ENCODE measurements around the gene LMO7. TPM values are rescaled to one million over a fixed set of nuclear protein-coding genes. Genes with fewer than 3 reads are reported as not detected.
A peak's percentile ranks its signal among the peaks of the same experiment; 100 is the strongest.

The LMO7 gene
- total and polyA plus RNA-seq, 11 donors: 195 to 573 (median 425) TPM

DNA sequence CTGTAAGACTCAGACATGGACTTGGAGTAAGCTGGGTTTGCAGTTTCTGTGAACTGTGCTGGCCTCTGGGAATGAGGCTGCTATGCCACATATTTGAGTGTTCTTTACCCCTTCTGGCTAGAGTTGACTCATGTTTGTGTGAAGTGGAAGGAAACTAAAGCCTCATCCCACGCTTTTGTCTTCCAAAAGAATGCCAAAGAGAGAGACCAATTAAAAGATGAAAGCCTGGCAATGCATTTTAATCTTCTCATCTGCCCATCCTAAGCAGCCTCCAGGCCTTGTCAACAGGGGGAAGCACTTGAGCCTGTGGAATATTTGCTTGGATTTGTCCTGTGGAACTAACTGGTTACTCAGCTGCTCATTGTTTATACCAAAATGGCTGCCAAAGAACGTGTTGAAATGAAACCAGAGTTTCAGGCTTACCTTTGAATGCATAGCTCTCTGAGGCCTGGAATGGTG is 49.1 kb downstream of the LMO7 start:
- Histone ChIP-seq H3K9me3 (peaks cover 0 to 11% (median 0%) of the 10 kb centered on the region in 12 donors), H3K36me3 (no peaks in the 10 kb centered on the region), H3K4me1 (no peaks in the 10 kb centered on the region), H3K4me3 (no peak overlapping the region), H3K27me3 (no peaks in the 10 kb centered on the region), H3K27ac (no peak overlapping the region)
- DNase-seq: no peak
- intact Hi-C loops (cut with DNase I): loop anchor here in 3 of 10 donors (5.0 to 10.0 kb wide), 3 partner anchors 790 to 1220 kb away; no protein-coding TSS in a partner anchor
- ATAC-seq: no peak
- WGBS, 4 donors: 62 to 93% (median 82%) methylated on average over 2 of the region's 2 CpGs
- no peak for TF ChIP-seq POLR2A (IDR thresholded peaks at IDR 0.05)

DNA sequence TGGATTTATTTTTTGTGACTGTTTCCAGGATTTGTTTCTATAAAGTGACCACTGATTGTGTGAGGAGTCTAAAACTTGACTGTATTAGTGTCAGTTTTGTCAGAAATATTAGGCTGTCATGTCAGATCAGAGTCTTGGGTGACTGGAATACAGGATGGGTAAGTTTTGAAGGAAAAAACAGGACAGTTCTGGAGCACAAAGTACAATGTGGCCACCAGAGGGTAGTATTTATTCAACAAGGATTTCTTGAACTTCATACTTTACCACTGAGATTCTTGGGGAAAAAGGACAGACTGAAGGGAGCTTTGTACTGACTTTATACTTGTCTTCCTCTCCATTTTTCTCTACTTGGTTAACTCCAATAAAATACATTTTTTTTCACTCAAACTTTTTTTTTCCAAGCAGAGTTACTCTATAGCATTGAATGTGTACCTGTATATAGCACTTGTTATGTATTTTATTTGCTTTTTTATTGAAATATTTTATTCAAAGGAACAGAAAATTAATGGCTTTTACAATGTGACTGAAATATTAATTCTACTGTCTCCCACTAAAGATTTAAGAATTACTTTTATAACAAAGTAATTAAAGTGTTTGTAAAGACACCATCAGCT is 51.1 kb downstream of the LMO7 start:
- DNase-seq: no peak
- peak in 1 of 4 donors; percentile 28 for ATAC-seq

GRCh38 chr13:75689686-75690085 is 53.6 kb downstream of the LMO7 start:
- intact Hi-C loops (cut with DNase I): loop anchor here (5.0 to 10.0 kb wide), 14 partner anchors 65 to 1295 kb away; no protein-coding TSS in a partner anchor
- H3K4me3 ChIP-seq: no peak overlapping the region
- 87 to 99% (median 97%) methylated on average over 5 of the region's 5 CpGs for WGBS, 4 donors
- H3K4me1 ChIP-seq: no peaks in the 10 kb centered on the region
- H3K9me3 ChIP-seq: no peaks in the 10 kb centered on the region
- no peak overlapping the region for H3K27ac ChIP-seq
- ATAC-seq (no peak), DNase-seq (no peak)
- H3K36me3 ChIP-seq: no peaks in the 10 kb centered on the region
- TF ChIP-seq, protein P1, sequence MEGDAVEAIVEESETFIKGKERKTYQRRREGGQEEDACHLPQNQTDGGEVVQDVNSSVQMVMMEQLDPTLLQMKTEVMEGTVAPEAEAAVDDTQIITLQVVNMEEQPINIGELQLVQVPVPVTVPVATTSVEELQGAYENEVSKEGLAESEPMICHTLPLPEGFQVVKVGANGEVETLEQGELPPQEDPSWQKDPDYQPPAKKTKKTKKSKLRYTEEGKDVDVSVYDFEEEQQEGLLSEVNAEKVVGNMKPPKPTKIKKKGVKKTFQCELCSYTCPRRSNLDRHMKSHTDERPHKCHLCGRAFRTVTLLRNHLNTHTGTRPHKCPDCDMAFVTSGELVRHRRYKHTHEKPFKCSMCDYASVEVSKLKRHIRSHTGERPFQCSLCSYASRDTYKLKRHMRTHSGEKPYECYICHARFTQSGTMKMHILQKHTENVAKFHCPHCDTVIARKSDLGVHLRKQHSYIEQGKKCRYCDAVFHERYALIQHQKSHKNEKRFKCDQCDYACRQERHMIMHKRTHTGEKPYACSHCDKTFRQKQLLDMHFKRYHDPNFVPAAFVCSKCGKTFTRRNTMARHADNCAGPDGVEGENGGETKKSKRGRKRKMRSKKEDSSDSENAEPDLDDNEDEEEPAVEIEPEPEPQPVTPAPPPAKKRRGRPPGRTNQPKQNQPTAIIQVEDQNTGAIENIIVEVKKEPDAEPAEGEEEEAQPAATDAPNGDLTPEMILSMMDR (IDR thresholded peaks at IDR 0.05): no peak
- TF ChIP-seq POLR2A (IDR thresholded peaks at IDR 0.05): no peak
- H3K27me3 ChIP-seq: no peaks in the 10 kb centered on the region

More for the DNA sequence above, 51.1 kb downstream of the LMO7 start:
- Histone ChIP-seq H3K9me3 (peaks cover 0 to under 1% (median 0%) of the 10 kb centered on the region in 12 donors), H3K4me3 (no peak overlapping the region), H3K27me3 (no peaks in the 10 kb centered on the region), H3K4me1 (no peaks in the 10 kb centered on the region), H3K27ac (no peak overlapping the region), H3K36me3 (no peaks in the 10 kb centered on the region)
- no peak for TF ChIP-seq POLR2A (IDR thresholded peaks at IDR 0.05)
- TF ChIP-seq, protein P1 (IDR thresholded peaks at IDR 0.05): peak in 11 of 12 donors; percentile 13 to 54 (median 36)
- intact Hi-C loops (cut with DNase I): loop anchor here in 3 of 10 donors (5.0 to 10.0 kb wide), 3 partner anchors 788 to 1218 kb away; no protein-coding TSS in a partner anchor

DNA sequence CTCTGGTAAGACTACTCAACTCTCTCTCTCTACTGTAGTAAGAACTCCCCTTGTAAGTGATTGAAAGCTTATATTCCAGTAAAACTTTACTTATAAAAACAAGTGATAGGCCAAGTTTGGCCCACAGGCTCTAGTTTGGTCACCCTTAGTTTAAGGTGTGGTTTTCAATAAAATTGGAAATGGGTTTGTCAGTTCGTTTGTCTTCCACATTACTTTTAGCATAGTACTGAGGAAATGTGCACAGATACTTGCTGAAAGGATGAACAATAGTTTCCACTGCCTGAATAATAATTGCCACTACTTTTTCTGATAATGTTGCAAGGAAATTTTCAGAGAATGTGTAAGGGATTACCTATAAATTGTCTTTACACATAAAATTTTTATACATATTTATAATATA is 54.5 kb downstream of the LMO7 start:
- intact Hi-C loops (cut with DNase I): loop anchor here (5.0 to 10.0 kb wide), 14 partner anchors 64 to 1294 kb away; no protein-coding TSS in a partner anchor
- no peak for TF ChIP-seq POLR2A (IDR thresholded peaks at IDR 0.05)
- TF ChIP-seq, protein P1 (IDR thresholded peaks at IDR 0.05): no peak
- Histone ChIP-seq H3K27ac (no peak overlapping the region), H3K4me3 (no peak overlapping the region), H3K9me3 (no peaks in the 10 kb centered on the region), H3K36me3 (no peaks in the 10 kb centered on the region), H3K4me1 (no peaks in the 10 kb centered on the region), H3K27me3 (no peaks in the 10 kb centered on the region)
- WGBS, 4 donors: 64 to 79% (median 74%) methylated on average over 1 of the region's 1 CpG
- ATAC-seq (no peak), DNase-seq (no peak)
